ENCODE results near the gene AACS.
"Not testable (repeated sequence)": the region's sequence is repeated elsewhere in the genome, so short reads cannot be mapped to it uniquely, and the experiment has no call there.

The AACS gene

GRCh38 chr12:125061229-125061628 lies 4.0 kb upstream of the AACS start:
- DNase-seq: no peak

- DNase-seq: not testable (repeated sequence)
Observed at GRCh38 chr12:125063522-125063921, 1.7 kb upstream of the AACS start.

GRCh38 chr12:125064492-125064891 lies 743 bp upstream of the AACS start:
- DNase-seq: no peak

- no peak for DNase-seq
Observed at GRCh38 chr12:125065919-125066570, 810 bp downstream of the AACS start.

GRCh38 chr12:125068391-125068790 lies 3.2 kb downstream of the AACS start:
- DNase-seq: no peak

GRCh38 chr12:125069616-125070015 lies 4.4 kb downstream of the AACS start:
- DNase-seq: no peak

GRCh38 chr12:125070112-125070511 lies 4.9 kb downstream of the AACS start:
- no peak for DNase-seq

- DNase-seq: no peak
Observed at GRCh38 chr12:125070661-125071390, 5.6 kb downstream of the AACS start.

- no peak for DNase-seq
Observed at GRCh38 chr12:125071456-125071855, 6.2 kb downstream of the AACS start.

GRCh38 chr12:125072496-125072895 lies 7.3 kb downstream of the AACS start:
- no peak for DNase-seq

- not testable (repeated sequence) for DNase-seq
Observed at GRCh38 chr12:125074294-125074693, 9.1 kb downstream of the AACS start.

GRCh38 chr12:125076103-125076502 lies 10.9 kb downstream of the AACS start:
- DNase-seq: no peak

- DNase-seq: no peak
Observed at GRCh38 chr12:125079084-125079483, 13.8 kb downstream of the AACS start.

GRCh38 chr12:125079648-125080645 lies 14.7 kb downstream of the AACS start:
- no peak for DNase-seq

- no peak for DNase-seq
Observed at GRCh38 chr12:125081427-125081826, 16.2 kb downstream of the AACS start.

- DNase-seq: no peak
Observed at GRCh38 chr12:125083072-125083471, 17.8 kb downstream of the AACS start.

GRCh38 chr12:125088199-125088598 lies 23.0 kb downstream of the AACS start:
- not testable (repeated sequence) for DNase-seq

GRCh38 chr12:125089083-125089482 lies 23.8 kb downstream of the AACS start:
- no peak for DNase-seq

- no peak for DNase-seq
Observed at GRCh38 chr12:125089626-125090025, 24.4 kb downstream of the AACS start.

GRCh38 chr12:125090437-125090836 lies 25.2 kb downstream of the AACS start:
- no peak for DNase-seq

GRCh38 chr12:125091401-125091800 lies 26.2 kb downstream of the AACS start:
- DNase-seq: no peak

GRCh38 chr12:125092108-125092871 lies 27.1 kb downstream of the AACS start:
- no peak for DNase-seq
